HG03135 (cell line): Measurements from ENCODE around the gene CMTM7.
"Not testable (repeated sequence)": the region's sequence is repeated elsewhere in the genome, so short reads cannot be mapped to it uniquely, and the experiment has no call there.

Experiments used
- ATAC-seq: cut with Tn5 transposase; IDR thresholded peaks from one replicate; pipeline ENCODE4 v1.9.1; 2021; ENCODE audit warnings: mild to moderate bottlenecking, moderate library complexity; ENCODE audit not compliant: unreplicated experiment

CMTM7 gene

DNA sequence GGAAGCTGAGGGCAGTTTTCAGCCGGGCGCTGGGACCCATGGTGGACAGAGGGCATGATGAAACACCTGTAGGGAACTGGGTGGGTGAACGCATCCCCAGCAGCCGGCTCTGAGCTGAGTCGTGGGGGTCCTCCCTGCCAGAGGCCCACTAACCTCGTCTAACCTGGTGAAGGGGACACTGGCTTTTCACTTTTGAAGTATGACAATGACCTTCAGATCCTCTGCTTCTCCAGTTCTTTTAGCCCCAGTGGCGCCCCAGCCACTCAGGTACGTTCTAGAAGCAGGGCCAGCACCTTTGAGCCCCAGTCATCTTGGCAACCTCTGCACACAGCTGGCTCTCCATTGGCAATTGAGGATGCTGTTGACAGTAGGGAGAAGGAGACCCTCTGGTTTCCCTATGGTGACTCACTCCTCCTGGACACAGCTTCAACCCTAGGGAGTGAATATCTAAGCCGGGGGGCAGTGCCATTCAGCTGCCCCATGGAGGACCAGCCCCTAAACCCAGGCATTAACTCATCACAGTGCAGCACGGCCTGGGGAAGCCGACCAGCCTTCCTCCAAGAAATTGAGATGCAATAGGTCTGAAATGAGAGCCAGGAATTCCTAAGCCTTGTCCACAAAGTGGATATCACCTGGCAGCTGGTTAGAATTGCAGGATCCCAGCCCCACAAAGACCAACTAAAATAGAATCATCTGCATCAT lies 64.9 kb downstream of the CMTM7 start:
- no peak for ATAC-seq

DNA sequence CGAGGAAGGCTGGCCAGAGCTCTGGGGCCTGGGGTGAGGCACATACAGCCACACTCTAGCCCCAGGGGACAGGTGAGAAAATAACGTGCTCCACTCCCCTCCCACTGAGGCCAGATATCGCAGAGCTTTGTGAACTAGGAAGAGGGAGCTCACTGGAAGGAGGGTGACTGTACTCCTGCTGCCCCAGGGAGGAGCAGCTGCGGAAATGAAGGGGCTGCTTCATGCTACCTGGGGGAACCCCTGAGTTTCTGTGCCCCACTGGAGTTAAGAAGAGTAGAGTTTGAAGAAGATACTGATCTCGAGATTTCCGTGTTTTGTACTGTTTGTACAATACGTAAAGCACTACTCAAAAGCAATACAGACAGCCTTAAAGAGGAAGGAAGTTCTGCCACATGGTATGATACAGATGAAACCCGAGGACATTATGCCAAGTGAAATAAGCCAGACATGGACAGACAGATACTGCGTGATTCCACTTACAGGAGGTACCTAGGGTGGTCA lies 66.4 kb downstream of the CMTM7 start:
- ATAC-seq = no peak

DNA sequence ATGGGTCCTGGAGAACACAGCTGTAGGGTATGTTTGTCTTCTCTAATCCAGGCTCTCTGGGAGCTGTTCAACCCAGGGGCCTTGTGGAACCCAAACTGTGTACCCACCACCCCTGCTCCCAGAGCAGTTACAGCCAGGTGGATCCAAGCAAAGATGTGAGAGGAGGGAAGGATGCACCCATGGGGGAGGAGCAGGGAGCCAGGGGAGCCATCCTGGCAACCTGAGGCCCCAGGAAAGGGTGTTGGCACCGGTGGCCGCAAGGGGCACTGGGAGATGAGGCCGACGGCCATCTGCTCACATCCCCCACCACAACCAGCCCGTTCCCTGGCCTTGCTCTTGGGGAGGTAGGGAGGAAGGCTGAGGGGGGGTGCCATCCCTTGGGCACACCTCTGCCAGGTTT lies 67.8 kb downstream of the CMTM7 start:
- ATAC-seq = no peak

DNA sequence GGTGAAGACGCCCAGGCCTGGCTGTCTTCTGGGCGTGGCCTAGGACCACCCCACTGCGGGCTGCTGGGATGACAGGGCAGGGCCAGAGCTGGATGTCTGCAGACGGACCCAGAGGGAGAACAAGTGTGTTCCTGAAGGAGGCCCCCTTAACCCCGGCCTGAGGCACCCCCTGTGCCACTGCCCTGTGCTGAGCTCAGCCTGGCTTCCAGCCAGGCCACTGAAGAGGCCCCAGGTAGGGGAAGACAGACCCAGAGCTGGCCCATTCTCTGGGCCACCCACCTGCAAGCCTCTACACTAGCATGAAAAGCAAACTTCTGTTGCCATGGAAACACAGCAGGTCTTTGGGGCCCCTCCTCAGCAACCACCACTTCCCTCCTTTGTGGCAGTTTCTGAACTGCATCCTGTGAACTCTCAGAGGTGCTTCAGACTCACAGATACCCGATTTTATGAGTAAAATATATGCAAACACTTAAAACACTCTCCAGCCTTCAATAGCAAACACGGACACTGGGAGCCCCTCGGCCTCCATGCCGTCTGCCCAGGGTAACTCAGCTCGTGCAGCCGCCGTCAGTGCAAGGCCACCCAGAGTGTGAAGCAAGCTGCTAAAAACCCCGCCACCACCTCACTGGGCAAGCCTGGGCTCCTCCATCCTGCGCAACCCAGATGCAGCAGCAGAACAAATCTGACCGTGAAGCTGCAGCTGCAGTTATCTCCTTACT lies 68.5 kb downstream of the CMTM7 start:
- peak; percentile 98 for ATAC-seq

DNA sequence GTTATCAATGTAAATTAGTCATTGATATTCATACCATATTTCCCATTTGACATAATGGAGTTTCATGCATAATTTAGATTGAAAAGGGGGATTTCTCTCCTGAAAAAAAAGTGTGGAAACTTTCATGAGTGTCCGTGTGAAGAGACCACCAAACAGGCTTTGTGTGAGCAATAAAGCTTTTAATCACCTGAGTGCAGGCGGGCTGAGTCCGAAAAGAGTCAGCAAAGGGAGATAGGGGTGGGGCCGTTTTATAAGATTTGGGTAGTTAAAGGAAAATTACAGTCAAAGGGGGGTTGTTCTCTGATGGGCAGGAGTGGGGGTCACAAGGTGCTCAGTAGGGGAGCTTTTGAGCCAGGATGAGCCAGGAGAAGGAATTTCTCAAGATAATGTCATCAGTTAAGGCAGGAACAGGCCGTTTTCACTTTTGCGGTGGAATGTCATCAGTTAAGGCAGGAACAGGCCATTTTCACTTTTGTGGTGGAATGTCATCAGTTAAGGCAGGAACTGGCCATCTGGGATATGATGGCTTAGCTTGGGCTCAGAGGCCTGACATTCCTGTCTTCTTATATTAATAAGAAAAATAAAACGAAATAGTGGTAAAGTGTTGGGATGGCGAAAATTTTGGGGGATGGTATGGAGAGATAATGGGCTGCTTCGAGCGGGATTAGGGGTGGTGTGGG lies 69.3 kb downstream of the CMTM7 start:
- not testable (repeated sequence) for ATAC-seq

DNA sequence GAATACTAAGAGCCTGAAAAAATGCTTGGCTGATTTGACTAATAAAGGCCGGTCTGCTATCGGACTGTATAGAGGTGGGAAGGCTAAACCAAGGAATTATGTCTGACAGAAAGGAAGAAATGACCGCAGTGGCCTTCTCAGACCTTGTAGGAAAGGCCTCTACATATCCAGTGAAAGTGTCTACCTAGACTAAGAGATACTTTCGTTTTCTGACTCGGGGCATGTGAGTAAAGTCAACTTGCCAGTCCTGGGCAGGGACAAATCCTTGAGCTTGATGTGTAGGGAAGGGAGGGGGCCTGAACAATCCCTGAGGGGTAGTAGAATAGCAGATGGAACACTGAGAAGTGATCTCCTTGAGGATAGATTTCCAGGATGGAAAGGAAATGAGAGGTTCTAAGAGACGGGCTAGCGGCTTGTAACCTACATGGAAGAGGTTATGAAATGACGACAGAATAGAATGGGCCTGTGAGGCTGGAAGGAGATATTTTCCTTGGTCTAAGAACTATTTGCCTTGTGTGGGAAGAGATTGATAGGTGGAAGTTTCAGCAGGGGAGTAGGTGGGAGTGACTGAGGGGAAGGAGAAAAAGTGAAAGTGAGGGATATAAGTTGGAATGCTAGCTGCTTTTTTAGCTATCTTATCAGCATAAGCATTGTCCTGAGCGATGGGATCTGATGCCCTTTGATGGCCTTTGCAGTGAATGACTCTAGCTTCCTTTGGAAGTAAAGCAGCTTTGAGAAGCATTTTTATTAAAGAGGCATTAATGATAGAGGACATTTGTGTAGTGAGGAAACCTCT lies 70.7 kb downstream of the CMTM7 start:
- ATAC-seq = not testable (repeated sequence)

DNA sequence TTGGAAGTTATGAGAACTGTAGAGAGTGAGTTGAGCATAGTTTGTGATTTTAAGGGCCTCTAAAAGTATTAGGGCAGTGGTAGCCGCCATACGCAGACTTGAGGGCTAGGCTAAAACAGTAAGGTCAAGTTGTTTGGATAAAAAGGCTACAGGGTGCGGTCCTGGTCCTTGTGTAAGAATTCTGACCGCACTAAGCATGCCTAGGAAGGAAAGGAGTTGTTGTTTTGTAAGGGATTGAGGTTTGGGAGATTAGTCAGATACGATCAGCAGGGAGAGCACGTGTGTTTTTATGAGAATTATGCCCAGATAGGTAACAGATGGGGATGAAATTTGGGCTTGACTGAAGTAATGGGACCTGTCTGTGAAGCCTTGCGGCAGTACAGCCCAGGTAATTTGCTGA lies 71.8 kb downstream of the CMTM7 start:
- not testable (repeated sequence) for ATAC-seq

DNA sequence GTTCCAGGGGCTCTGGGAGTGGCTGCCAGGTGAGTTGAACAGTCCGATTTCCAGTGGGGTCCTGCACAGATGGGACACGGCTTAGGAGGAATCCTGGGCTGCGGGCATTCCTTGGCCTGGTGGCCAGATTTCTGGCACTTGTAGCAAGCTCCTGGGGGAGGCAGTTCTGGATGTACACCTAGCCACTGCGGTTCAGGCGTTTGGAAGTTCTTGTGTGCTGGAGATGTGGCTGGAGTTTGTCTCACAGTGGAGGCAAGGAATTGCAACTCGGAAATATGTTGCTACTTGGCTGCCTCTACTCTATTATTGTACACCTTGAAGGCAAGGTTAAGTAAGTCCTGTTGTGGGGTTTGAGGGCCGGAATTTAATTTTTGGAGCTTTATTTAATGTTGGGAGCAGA lies 73.1 kb downstream of the CMTM7 start:
- ATAC-seq = not testable (repeated sequence)

DNA sequence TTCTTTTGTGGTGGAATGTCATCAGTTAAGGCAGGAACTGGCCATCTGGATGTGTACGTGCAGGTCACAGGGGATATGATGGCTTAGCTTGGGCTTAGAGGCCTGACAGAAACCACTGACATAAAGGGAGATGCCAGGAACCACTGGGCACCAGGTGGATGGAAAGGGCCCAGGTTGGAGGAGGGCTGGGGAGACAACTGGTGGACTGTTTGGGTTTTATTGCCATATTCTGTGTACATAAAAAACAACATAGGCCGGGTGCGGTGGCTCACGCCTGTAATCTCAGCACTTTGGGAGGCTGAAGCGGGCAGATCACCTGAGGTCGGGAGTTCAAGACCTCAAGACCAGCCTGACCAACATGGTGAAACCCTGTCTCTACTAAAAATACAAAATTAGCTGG lies 75.2 kb downstream of the CMTM7 start:
- ATAC-seq = not testable (repeated sequence)

DNA sequence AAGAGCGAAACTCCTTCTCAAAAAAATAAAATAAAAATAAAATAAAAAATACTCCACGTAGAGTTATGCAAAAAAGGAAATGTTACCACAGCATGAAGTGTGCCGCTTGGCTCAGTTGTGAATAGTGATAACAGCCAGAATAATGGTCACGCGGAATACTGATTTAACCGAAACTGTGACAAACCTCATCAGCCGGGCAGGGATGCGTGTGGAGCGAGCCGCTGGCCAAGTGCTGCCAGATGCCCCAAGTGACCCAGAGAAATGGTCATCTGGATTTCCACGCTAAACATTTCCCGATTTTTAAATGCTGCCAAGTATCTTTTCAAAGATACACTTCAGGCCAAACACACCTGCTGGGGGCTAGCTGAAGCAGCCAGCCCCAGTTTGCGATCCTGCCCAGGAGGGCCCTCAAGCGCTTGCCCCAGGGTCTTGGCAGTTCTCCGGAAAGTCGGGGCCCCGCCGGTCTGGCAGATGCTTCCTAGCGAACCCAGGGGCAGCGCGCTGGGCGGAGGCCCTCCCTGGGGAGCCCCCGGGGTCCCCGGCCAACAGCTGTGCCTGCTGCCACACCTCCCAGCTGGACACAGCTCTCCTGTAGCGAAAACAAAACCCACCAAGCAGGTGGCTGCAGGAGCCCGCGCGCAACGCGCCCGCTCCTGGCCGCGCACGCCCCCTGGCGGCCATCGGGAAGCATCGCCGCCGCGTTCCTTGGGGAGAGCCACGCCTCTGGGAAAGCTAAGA lies 75.8 kb downstream of the CMTM7 start:
- peak; percentile 68 for ATAC-seq

DNA sequence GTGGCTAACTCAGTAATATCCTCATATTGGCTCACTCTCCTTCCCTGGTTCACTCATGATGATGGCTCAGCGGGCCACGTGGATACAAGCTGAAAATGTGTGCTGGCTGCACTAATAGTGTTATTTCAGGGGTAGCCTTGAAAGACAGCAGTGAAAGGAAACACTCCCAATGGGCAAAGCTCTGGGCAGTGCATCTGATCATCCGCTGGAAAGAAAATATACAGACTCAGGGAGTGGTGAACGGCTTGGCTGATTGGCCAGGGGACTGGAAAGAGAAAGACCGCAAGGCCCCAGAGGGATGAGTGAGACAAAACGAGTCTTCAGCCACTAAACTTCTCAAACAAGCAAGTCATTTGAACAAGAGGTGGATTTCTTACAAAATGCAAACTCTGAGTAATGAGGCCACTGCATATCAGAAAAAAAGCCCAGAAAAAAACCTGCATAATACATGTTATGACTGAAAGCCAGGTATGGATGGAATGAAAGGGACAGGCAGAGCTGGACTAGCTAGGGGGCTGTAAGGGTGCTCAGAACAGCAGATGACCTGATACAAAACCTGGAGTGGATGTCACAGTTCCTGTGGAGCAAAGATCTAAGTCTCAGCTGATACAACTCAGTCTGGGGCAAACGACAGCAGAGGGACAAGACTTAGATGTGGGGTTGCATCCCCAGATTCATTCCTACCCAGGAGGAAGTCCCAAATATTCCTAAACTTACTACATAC lies 77.7 kb downstream of the CMTM7 start:
- ATAC-seq = peak; percentile 28

DNA sequence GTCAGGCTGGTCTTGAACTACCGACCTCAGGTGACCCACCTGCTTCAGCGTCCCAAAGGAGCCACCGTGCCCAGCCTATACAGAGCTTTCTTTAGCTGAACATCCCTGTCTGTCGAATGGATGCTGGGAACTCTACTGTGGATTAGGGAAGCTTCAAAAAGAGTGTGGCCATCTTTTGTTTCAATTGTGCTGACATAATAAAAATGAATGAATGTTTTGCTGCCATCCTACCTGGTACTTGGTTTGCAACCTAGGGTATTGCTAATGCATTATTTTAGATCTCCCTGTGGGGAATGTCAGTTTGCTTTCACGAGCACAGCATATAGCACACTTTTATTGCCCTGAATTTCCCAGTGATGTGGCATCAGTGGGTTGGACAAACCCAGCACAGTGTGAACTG lies 78.7 kb downstream of the CMTM7 start:
- no peak for ATAC-seq

DNA sequence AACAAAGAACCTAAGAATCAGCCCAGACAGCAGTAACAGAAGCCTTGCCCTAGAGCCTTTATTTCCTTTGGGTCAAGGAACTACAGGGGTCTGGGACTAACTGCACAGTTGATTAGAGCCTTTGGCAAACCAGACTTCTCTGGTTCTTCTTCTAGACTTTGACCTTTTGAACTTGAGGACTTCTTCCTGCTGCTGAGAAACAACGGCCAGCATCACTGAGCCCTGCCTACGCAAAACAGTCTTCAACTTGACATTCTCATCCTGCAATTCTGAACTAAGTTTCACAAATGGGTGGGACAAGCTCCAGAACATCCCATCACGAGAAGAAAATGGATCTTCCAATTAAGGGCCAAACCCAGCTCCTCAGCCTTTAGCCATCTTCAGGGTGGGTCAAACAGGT lies 79.6 kb downstream of the CMTM7 start:
- ATAC-seq = no peak

DNA sequence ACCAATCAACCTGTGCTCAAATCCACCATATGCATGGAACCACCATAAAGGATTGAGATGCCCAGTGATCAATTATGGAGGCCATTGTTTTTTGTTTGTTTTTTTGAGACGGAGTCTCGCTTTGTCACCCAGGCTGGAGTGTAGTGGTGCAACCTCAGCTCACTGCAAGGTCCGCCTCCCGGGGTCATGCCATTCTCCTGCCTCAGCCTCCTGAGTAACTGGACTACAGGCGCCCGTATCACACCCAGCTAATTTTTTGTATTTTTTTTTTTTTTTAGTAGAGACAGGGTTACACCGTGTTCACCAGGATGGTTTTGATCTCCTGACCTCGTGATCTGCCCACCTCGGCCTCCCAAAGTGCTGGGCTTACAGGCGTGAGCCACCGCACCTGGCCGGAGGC lies 80.5 kb downstream of the CMTM7 start:
- ATAC-seq = not testable (repeated sequence)

DNA sequence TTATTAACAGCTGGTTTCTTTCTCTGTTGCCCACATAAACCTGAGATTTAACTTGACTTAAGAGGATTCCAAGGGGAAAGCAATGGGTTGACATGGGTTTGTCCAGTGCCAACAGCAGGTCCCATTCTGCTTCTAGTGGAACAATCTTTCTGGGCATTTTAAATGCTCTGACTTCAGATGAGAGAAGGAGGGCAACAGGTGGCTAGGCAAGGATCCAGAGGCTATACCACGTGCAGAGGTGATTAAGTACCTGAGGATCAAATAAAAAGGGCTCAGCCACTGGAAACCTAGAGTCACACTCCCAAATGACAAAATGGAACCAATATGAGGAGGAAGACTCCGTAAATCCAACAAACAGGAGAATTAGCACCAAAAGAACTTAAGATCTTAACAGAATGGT lies 82.5 kb downstream of the CMTM7 start:
- ATAC-seq = no peak

DNA sequence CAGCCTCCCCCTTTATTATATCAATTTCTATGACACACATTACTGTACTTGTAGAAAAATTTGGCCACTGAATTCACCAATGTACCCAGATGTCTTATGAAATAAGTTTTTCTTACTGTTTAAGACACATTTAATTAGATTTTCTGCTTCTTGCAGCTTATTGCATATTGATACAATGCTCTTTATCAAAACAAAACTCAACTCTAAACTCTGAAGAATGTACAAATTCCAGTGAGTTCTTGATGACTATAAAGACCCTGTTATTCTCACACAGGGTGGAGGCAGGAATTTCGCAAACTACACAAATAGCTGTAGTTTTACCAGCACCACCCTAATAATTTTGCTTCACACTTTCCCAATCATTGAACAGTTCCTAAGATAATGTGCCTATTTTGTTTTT lies 89.0 kb downstream of the CMTM7 start:
- ATAC-seq = no peak

DNA sequence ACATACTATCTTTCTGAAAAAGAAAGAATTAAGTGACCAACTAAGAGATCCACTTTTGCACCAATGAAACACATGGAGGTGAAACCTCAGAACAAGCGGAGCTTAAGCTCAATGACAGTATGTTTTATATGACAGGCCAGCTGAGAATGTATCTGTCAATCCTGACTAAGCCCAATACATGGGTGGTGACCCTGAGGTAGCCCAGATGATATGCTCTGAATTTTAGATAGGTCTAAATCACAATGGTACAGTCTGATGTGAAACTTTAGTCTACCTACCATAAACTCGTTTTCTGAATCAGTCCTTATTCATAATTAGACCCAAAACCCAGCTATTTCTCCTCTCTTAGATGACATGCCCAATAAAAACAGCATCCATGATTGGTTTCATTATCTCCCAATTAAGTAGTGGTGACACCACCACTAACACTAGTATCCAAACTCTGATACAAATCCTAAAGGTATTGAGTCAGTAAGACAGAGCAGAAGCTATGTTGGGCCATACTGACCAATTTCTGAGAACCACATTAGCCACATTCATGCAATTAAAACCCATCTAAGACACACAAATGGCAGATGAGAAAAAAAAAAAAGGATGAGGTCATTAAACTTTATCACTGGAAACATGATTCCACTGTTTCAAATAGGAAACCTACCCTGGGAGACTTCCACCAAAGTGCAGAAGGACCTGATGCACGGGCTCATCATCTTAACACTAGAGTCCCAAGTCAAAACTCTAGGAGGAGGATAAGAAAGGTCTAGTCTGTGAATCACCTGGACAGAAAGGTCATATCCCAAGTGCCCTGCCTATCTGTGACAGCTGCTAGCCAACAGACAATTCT lies 90.4 kb downstream of the CMTM7 start:
- no peak for ATAC-seq

DNA sequence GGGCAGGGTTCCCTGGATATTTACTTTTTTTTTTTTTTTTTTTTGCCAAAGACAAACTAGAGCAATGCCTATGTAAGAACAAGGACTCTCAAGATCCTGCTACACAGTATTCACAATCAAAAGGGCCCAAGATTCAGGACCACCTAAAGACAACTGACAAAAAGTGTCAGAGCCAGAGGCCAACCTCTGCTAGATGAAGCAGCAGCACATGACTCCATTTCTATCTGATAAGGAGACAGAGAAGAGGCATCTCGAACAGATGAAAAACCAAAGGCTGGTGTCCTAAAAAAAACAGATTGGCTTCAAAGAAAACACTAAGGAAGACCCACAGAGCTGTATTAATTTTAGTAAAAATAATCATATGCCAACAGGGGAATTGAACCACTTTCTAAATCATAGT lies 91.0 kb downstream of the CMTM7 start:
- no peak for ATAC-seq

DNA sequence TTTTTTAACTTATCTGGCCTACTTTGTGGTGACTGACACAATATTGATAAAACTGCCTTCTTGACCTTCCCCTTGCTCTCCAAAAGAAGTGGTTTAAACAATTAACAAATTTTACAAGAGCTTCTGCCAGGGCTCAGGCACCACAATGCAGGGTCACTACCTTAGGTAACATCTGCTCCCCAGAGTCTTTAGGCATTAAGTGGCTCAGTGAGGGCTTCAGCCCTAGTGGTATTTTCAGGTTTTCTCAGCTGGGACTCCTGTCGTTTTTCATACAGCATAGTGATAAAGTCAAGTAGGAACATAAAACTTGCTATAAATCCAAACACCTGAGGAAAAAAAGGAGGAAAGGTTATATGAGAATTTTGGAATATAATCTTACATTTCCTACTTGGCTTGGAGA lies 92.1 kb downstream of the CMTM7 start:
- ATAC-seq = no peak
